ENCODE measurements around the gene HIVEP2.

HIVEP2 gene

DNA sequence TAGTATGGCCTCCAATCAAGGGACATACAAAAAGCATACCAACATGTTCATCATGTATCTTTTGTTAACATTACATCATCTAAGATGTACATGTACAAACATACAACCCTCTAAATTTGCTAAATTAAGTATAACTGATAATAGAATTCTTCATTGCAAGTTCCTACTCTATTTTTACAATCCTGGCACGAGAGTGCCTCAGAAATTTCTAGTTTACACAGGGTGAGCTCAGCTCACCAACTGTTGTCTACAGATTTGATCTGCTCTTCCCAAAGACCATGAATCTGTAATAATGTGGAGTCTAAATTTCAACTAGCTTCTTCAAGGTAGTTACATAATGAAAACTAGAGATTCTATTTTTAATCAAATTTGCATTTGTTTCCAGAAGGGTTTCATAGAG is 179.7 kb downstream of the HIVEP2 start:
- DNase-seq, result no peak

DNA sequence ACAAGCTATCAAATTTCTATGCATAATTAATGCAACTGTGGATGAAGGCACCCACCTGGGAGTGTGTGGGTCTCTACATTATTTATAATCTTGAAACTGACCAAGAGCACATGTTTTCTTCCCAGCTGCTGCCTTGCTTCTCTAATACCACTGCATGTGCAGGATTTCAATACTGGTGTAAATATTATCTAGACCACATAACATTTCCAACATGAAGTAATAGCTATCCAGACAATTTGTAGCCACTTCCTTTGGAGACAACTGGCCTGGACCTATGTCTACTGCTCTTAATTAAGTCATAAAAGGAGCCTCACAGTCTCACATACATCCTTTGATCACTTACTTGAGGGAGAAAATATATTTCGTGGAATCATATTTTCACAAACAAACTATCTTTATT is 180.7 kb downstream of the HIVEP2 start:
- no peak for DNase-seq

DNA sequence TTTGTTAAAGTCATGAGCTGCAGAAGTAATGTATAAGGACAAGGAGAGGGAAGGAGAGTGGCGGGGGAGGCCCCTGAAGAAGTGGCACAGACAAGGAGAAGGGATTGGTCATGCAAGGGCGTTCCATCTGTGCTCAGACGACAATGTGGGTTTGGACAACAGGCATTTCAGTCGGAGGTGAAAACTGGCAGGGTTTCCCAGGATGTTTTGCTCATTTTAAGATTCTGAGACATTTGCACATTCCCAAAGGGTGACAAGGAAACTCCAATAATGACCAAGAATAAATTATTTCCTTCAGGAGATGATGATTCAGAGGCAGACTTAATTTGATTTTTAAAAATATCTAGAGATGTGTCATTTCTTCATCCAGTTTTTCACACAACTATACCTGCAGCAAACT is 181.8 kb downstream of the HIVEP2 start:
- DNase-seq, result no peak

DNA sequence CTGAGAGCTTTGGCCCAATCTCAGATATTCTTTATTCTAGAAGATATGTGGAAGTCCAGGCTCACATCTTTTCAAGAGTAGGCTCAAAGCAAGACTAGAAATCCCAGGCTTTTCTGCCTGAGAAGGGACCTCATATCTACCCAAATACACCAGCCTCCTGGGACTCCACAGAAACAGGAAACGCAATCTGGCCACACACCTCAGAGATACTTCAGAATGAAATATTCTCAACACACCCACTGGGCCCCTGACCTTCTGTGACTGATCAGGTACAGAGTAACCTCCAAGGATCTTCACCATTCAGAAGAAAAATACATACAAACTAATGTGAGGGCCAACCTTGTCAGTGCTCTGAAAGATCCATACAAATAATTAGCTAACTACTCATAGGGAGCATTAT is 183.2 kb downstream of the HIVEP2 start:
- DNase-seq, result no peak

DNA sequence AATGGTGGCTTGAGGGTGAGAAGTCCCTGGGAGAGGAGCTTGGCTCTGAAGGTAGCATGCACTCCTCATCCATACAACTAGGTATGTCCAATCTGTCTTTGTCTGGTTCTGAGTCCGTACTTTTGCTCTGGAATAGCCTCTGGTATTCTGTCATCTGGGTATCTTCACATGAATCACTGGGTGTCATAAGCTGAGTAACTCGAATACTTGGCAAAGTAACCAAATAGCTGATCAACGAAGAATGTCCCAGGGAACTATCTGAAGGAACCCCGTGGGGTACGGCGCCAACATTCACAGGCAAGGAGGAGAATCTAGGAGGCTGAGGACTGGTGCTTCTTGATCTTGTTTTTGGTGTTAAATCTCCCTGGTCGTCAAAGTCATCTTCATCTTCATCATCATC is 184.8 kb downstream of the HIVEP2 start:
- DNase-seq, result no peak

DNA sequence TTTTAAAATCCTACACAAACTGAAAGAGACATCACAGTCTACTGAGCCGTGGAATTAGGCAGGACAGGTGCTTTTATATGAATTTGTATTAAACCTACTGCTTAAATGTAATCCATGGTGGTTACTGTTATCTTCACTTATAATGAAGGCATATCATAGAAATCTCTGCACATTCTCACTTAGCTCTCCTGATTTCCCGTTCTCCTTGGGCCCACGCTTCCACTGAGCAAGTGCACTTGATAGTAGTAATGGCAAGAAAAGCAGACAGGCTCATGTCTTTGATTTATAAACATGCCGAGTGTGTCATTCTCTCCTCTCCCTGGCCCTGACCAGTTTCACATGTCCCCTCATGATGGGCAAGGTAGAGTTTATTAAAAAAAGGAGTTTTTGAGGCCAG is 186.3 kb downstream of the HIVEP2 start:
- no peak for DNase-seq

DNA sequence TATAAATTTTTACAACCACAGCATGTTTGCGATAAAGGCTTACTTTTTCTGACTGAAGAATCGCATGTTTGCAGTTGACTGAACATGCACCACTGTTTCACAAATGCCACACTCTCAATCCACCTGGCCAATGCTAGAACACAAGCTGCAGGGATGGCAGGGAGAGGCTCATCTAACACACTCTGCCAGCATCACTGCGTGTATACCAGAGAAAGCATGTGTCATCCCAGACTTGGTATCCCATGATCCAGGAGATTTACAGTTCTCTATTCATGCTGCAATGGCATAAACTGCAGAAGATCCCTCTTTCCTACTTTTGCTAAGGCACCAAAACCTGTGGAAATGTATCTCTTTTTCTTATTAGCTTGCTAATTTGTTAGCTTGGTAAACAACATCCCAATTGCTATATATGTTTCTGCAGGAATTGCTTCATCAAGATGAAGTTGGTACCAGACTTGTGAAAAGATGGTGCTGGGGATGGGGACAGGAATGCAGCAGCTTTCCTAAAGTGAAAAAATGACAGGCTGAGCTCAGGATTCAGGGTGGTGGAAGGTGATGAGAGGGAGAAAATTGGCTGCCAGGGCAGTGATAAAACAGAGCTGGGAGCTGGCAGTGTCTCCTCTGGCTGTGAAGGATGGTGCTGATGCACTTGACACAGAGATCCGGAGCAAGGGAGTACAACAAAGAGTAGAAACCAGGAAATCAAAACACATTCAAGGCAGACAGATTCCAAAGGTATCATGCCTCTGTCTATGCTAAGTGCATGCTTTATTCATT is 186.9 kb downstream of the HIVEP2 start:
- no peak for DNase-seq

DNA sequence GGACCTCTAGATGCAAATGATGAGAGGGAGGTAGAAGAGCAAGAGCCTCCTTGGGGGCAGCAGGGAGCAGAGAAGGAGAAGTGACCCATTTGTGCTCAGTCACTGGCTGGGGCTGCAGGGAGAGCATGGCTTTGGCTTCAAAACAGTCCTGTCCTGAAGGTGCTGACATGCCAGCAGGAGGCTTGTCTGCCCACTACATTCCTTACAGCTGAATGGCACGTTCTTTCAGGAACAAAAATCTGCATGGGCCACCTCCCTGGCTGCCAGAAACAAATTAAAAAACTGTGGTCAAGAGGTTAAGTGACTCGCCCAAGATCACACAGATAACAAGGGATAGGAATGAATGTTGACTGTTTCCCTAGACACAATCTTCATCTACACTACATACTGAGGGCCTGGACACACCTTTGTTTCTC is 188.8 kb downstream of the HIVEP2 start:
- DNase-seq, result no peak

DNA sequence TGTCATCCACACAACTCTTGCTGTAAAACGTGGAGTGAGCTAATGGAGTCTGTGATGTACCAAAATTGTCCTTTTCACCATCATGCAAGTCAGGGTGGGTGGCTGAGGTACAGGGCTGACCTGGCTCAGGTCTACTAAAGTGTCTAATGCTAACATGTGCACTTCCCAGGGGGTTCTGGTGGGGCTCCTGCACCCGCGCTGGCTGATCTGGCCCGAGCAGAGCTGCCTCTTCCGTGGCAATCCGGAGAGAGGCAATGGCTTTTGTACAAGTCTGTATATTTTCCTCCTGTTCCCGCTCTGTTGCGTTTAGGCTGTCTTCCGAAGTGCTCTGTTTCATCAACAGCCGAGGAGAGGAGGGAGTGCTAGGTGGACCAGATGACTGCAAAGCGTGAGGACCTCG is 191.8 kb downstream of the HIVEP2 start:
- DNase-seq, result no peak

DNA sequence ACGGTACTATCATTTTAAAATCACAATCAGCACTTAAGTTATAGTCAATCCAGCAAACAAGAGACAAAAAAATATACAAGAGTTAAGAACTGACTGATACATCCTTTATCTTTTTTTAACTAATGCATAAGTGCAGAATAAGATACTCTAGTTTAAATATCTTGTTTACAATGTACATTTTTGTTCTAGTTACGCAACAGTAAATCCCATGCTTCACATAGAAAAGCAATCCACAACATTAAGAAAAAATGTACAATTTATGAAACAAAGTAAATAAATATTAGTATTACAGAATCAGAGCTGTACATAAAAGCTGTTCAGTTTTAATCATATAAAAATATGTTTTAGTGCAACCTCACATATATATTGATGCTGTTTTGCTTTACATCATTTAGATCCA is 192.6 kb downstream of the HIVEP2 start:
- DNase-seq, result no peak

DNA sequence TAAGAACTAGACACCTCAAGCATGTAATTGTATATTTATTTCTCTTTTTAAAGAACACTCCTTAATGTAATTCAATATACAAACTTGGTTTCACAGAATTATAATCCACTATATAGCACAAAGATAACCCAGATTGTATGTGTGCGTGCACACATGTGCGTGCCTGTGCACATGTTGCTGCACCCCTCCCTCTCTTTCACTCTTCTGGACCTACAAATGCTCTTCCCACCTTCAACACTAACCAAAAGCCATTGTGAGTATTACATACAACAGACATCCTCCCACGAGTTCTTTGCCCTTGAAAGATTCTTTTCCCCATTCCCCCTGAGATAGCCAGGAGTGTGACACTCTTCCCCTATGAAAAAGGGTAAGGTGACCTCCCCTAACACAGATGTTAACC is 193.5 kb downstream of the HIVEP2 start:
- no peak for DNase-seq

DNA sequence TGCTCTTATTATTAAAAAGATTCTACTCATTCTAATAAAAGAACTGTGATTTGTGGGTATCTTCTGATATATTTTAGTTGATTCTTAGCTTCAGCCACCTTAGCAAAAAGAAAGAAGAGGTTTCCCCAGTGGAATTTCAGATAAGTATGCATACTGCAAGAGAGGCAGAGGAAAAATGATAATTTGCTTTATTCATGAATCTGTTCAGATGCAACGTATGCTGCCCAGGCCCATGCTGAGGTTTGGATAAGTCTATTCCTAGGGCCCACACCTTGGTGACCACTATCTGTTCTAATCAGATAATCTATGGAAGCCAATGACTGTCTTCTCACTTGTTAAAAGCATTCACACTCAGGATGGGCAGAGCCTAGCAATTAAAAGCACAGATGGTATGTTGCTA is 194.0 kb downstream of the HIVEP2 start:
- no peak for DNase-seq

DNA sequence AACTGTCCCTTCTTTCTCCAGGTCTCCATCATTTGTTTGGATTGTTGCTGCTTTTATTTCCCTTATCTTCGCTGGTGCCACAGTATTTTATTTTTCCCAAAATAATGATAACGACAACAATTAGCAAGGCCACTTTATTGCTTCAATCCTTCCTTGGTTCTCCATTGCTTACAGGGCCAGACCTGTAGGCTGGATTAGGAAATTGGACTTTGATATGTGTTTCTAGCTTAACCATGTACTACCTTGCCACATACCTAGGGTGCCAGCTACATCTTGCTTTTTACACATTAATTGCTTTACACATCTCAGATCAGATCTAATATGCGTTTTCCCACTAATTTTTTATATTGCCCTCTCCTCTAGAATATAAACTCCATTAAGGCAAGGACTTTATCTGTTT is 195.4 kb downstream of the HIVEP2 start:
- DNase-seq, result no peak

DNA sequence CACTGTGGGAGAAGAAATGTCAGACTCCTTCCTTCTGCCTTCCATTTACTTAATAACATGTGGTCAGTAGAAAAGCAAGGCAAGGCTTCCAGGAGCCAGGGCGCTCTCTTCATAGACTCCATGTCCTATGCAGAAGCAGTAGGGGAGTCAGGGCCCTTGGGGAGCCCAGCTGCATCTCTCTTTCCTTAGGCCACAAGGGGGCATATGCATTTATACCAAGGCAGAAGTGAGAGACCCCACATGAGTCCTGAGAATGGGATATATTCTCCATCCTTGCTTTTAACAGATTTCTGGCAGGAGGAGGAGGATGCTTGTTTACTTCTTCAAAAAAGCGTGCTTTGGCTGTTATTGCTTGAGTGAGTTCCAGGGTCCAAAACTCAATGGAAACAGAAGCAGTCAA is 198.5 kb downstream of the HIVEP2 start:
- no peak for DNase-seq

DNA sequence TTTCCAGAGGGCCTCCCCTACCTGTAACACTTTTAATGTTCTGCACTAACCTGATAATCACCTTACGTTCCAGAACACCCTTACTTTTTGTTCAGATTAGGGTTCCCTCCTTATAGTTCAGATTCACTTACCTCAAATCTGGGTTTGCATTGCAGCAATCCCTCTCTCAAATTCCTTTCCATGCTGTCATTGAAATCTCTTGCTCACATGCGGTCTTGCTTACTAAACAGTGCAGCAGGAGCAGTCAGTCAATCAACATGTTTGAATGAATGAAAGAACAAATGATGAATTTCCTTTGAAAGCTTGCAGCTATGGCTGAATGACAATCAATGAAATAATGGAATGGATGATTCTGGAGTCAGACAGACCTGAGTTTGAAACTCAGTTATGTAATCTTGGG is 200.1 kb downstream of the HIVEP2 start:
- no peak for DNase-seq

DNA sequence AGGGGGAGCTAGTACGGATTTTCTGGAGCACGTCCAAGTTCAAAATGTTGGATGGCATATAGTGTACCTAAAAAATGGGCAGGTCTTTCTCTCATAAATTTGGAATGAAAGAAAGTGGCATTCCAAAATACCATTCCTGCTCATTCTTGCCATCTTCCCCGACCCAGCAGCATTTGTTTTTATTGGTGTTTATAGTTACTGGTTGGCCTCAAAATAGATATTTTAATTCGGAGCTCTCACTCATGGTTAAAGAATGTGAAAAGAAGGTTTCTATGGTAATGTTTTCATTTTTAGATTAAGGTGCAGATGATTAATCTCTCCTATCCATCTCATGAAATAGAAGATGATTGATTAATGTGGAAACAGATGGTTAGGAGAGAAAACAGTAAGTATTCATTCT is 204.5 kb downstream of the HIVEP2 start:
- DNase-seq, result no peak

DNA sequence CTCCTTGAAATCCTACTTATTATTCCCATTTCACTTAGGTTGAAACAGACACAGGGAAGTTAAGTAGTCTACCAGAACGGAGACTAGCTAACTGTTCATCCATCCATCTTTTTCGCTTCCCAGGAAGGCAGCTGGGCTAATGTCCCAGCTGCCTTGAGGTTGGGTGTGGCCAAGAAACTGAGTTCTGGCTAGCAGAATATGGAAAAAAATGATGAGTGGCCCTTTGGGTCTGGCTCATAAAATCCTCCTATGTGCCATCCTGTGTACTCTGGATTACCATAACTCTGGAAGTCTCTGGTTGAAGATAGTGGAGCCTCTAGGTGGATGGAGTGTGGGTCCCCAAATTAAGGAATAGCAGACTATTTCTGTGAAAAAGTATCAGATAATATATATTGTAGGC is 206.2 kb downstream of the HIVEP2 start:
- no peak for DNase-seq

DNA sequence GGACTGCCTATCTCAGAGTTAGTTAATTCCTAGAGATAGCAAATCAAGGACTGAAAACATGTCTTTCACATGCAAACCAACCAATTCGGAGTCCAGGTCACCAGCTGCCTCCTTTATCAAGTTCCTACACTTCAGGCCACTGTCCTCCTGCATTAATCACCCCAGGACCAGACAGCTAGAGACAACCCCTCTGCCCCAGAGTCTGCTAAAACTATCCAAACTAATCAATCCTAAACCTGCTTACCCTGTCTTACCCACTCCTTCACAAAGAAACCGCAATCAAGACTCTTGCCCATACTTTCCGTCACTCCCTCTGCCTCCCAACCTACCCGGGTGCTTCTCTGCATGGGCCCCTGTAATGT is 207.0 kb downstream of the HIVEP2 start:
- no peak for DNase-seq

DNA sequence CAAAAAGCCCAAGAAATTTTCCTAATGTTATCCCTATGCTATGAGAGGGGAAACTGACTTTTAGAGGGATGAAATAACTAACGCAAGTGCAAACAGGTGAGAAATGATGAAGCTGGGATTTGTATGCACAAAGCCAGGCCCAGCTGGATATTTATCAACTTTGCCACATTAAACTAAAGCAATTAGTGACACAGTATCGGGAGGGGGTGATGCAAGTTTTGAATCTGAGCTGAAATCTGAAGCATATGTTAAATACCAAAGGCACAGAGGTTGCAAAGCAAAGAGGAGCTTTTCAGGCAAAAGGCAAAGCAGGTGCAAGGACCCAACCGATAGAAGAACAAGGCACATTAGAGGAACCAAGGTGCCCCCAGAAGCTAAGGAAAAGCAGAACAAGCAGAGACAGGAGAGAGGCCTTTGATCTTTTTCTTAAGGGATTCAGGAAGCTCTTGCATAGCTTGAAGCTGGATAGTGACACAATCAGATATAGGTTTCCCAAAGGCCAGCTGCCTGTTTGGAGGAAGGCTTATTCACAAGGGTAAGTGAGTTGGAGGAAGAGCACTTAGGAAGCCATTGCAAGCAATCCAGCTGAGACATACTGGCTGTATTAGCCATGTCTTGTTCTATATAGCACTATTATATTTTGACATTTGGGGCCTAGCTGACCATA is 207.5 kb downstream of the HIVEP2 start:
- DNase-seq, result no peak

DNA sequence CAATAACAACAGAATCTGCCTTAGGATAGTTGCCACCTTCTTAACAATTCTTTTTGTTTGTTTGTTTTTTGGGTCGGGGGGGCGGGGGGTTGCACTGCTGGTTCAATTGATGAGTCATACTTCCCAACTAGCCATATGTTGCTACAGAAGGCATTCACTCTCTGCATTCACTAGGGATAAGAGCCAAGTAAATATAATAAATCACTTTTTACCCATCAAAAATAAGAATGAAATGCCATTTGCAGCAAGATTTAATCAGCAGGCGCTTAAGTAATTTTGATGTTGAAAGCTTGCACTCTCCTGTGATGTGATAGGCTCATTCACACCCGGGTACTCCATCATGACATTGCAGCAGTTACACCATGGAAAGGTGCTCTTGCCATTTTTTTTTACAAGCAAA is 209.8 kb downstream of the HIVEP2 start:
- no peak for DNase-seq

DNA sequence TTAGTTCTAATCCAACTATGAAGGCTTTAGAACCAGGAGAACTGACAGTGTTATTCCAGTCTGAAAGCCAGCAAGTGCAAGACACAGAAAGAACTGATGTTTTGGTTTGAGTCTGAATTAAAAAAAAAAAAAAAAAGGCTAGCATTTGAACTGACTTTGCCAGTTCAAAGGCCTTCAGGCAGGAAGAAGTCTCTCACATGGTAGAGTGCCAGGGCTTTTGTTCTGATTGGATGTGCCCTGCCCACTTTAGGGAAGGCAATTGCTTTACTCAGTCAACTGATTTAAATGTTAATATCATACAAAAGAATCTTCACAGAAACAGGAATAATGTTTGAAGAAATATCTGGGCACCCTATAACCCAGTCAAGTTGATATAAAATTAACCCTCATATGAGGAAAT is 212.2 kb downstream of the HIVEP2 start:
- no peak for DNase-seq

DNA sequence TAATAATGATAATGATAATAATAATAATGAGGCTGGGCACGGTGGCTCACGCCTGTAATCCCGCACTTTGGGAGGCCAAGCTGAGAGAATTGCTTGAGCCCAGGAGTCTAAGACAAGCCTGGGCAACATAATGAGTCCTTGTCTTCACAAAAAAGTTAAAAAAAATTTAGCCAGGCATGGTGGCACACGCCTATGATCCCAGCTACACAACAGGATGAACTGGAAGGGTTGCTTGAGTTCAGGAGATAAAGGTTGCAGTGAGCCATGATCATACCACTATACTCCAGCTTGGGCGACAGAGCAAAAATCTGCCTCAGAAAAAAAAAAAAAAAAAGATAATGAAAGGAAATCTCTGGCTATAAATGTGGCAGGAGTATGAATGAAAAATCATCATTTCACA is 213.4 kb downstream of the HIVEP2 start:
- no peak for DNase-seq

DNA sequence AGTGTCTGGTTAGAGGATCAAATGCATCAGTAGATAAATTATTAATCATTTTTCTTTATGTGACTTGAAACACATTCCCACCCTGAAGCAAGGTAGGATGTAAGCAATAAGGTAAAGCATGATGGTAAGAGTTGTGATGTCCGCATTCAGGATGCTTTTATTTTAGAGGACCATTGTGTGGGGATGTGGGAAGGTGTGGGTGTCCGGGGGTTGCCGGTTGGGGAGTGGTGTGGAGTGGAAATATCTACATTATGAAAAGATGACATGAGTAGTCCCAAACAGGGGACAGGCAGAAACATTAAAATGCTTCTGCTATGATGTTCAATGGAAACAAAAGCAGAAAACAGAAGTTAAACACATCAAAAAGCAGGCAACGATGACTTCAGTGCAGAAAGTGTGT is 215.4 kb downstream of the HIVEP2 start:
- DNase-seq, result no peak

DNA sequence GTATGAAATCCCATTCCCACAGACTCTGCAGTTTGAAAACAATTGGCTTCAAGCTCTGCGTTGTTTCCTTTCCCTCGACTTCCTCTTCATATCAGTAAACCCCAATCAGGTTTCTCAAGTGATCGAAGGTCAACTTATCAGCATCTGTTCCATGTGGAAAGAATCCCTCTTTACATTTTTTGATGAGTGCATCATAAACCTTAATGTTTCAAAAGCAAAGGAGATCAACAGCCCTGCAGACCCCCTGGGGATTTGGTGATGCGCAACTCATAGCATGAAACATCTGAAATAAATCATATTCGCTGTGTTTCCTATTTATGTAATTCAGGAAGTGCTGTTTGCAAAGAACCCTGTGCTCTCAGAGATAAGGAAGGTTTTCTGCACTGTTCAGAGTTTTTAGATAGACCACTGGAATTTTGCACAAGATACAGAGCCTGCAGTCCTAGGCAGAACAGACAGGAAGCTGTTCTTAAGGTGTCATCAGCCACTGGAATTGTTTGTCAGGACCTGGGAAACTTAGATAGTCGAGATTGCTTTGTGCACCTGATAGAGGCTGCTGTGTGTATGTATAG is 216.0 kb downstream of the HIVEP2 start:
- DNase-seq, result no peak

DNA sequence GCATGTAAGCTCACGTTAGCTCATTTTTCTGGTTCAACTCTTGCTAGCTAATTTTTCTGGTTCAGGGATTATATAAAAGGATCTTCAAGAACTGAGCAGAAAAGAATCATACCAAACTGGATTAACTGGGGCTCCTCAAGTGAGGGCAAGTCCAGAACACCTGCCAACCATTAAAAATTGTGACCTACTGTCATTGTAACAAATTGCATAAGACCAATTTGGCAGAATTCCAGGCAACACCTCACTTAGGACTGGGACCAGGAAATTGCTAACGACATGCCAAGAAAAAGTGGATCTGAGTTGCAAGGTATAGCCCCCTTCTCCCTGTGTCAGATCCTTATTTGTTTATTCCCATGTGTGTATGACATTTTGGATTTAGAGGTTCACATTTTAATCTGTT is 216.6 kb downstream of the HIVEP2 start:
- no peak for DNase-seq

Measured in activated CD8-positive, alpha-beta memory T cell treated with anti-CD3 and anti-CD28 coated beads for 24 hours (primary cell).